Right renal pelvis (tissue), 4 donors: ENCODE data around the gene CFAP74. TPM values are rescaled to one million over a fixed set of nuclear protein-coding genes. Genes with fewer than 3 reads are reported as not detected.

ENCODE experiments used
- DNase-seq, 4 donors: peaks; one replicate each; pipeline ENCODE4 v3.0.0-alpha.2; 2013; ENCODE audit warnings: low read depth in 4 of 4, low spot score in 3 of 4, missing footprints in 1 of 4
- polyA plus RNA-seq, 4 donors: library from polyadenylated mRNA; unstranded; fragments of 120-200 nt; gene quantifications; one replicate each; pipeline ENCODE4 v1.2.1, GENCODE V29; 2013; ENCODE audit not compliant: insufficient read length in 4 of 4

CFAP74 gene
- polyA plus RNA-seq, 4 donors: 0.29 to 0.69 (median 0.43) TPM

GRCh38 chr1:1907098-1907736, 96.4 kb downstream of the CFAP74 start:
- no peak for DNase-seq

- peak in 3 of 4 donors; percentile 63 to 75 (median 74) for DNase-seq
Measured at GRCh38 chr1:1906185-1907097, 97.1 kb downstream of the CFAP74 start.

GRCh38 chr1:1903224-1903623, 100.4 kb downstream of the CFAP74 start:
- DNase-seq: no peak

GRCh38 chr1:1901641-1902294, 101.8 kb downstream of the CFAP74 start:
- DNase-seq: no peak

- DNase-seq: no peak
Measured at GRCh38 chr1:1900883-1901640, 102.5 kb downstream of the CFAP74 start.

GRCh38 chr1:1899967-1900327, 103.6 kb downstream of the CFAP74 start:
- no peak for DNase-seq

- DNase-seq: no peak
Measured at GRCh38 chr1:1899266-1899966, 104.2 kb downstream of the CFAP74 start.

GRCh38 chr1:1898246-1898933, 105.2 kb downstream of the CFAP74 start:
- no peak for DNase-seq

GRCh38 chr1:1895456-1896336, 107.9 kb downstream of the CFAP74 start:
- DNase-seq: no peak

- no peak for DNase-seq
Measured at GRCh38 chr1:1895060-1895418, 108.5 kb downstream of the CFAP74 start.

GRCh38 chr1:1894354-1895059, 109.1 kb downstream of the CFAP74 start:
- no peak for DNase-seq

GRCh38 chr1:1893997-1894353, 109.6 kb downstream of the CFAP74 start:
- no peak for DNase-seq

GRCh38 chr1:1893291-1893985, 110.1 kb downstream of the CFAP74 start:
- no peak for DNase-seq

- no peak for DNase-seq
Measured at GRCh38 chr1:1892763-1893120, 110.8 kb downstream of the CFAP74 start.

- DNase-seq: no peak
Measured at GRCh38 chr1:1892079-1892762, 111.4 kb downstream of the CFAP74 start.

GRCh38 chr1:1891349-1892078, 112.1 kb downstream of the CFAP74 start:
- DNase-seq: peak in 1 of 4 donors; percentile 20
